ENCODE measurements around the gene GTF2F1. TPM values are rescaled to one million over a fixed set of nuclear protein-coding genes. Genes with fewer than 3 reads are reported as not detected.
"Not testable (repeated sequence)": the region's sequence is repeated elsewhere in the genome, so short reads cannot be mapped to it uniquely, and the experiment has no call there.

Gene GTF2F1
- total RNA-seq, 4 donors from 2014 or later, result 44.7 to 62.8 (median 51.4) TPM

GRCh38 chr19:6433663-6434062 is 40.7 kb upstream of the GTF2F1 start, which contains the start of gene SLC25A41:
TSS of gene SLC25A41 (minus strand) at chr19:6433763. CDS start at chr19:6433693, 70 bp downstream.
- Histone ChIP-seq H3K36me3 (peaks cover 0 to 24% of the 10 kb centered on the region in 2 donors), H3K4me3 (no peak within 1 kb of the TSS), H3K4me1 (no peaks in the 10 kb centered on the region), H3K27ac (no peak within 1 kb of the TSS), H3K27me3 (no peaks in the 10 kb centered on the region), H3K9me3 (no peaks in the 10 kb centered on the region)
- 86 to 91% methylated on average over 7 to 8 of the region's 10 CpGs for WGBS, 2 donors (ENCODE audit: low coverage in 1 of 2)
- TF ChIP-seq EP300 (IDR thresholded peaks at IDR 0.05) (no peak), POLR2A (IDR thresholded peaks at IDR 0.05) (no peak), POLR2AphosphoS5 (IDR thresholded peaks at IDR 0.05) (no peak), CTCF (IDR thresholded peaks at IDR 0.05) (no peak)
- no peak for ATAC-seq

GRCh38 chr19:6433165-6433564 is 40.2 kb upstream of the GTF2F1 start:
- H3K36me3 ChIP-seq, result peaks cover 0 to 24% of the 10 kb centered on the region in 2 donors
- ATAC-seq, result no peak
- TF ChIP-seq EP300 (IDR thresholded peaks at IDR 0.05) (no peak), POLR2AphosphoS5 (IDR thresholded peaks at IDR 0.05) (no peak), POLR2A (IDR thresholded peaks at IDR 0.05) (no peak), CTCF (IDR thresholded peaks at IDR 0.05) (no peak)
- WGBS, 2 donors (ENCODE audit: low coverage in 1 of 2), result 70 to 100% methylated on average over 1 to 2 of the region's 11 CpGs
- no peak overlapping the region for H3K4me3 ChIP-seq
- H3K27ac ChIP-seq, result no peak overlapping the region
- H3K27me3 ChIP-seq, result no peaks in the 10 kb centered on the region
- H3K9me3 ChIP-seq, result no peaks in the 10 kb centered on the region
- no peaks in the 10 kb centered on the region for H3K4me1 ChIP-seq

- 83 to 86% methylated on average over 6 to 7 of the region's 11 CpGs for WGBS, 2 donors (ENCODE audit: low coverage in 1 of 2)
- Histone ChIP-seq H3K4me3 (no peak overlapping the region), H3K9me3 (no peaks in the 10 kb centered on the region), H3K4me1 (no peaks in the 10 kb centered on the region), H3K27ac (no peak overlapping the region), H3K27me3 (no peaks in the 10 kb centered on the region), H3K36me3 (peaks cover 0 to 21% of the 10 kb centered on the region in 2 donors)
- TF ChIP-seq POLR2A (IDR thresholded peaks at IDR 0.05) (no peak), EP300 (IDR thresholded peaks at IDR 0.05) (no peak), CTCF (IDR thresholded peaks at IDR 0.05) (no peak), POLR2AphosphoS5 (IDR thresholded peaks at IDR 0.05) (no peak)
- no peak for ATAC-seq
These were observed 38.9 kb upstream of the GTF2F1 start for GRCh38 chr19:6431891-6432290.

- no peak for TF ChIP-seq POLR2AphosphoS5 (IDR thresholded peaks at IDR 0.05)
- TF ChIP-seq EP300 (IDR thresholded peaks at IDR 0.05), result no peak
- TF ChIP-seq CTCF (IDR thresholded peaks at IDR 0.05), result no peak
- TF ChIP-seq POLR2A (IDR thresholded peaks at IDR 0.05), result no peak
- 20 to 41% methylated on average over 4 to 7 of the region's 20 CpGs for WGBS, 2 donors (ENCODE audit: low coverage in 1 of 2)
These were observed 36.7 kb upstream of the GTF2F1 start for GRCh38 chr19:6429419-6430221.

GRCh38 chr19:6428692-6429418 is 35.9 kb upstream of the GTF2F1 start:
- H3K36me3 ChIP-seq, H3K9me3 ChIP-seq, H3K4me3 ChIP-seq, H3K27ac ChIP-seq, H3K27me3 ChIP-seq, ATAC-seq, H3K4me1 ChIP-seq: not testable (repeated sequence)
- 79 to 80% methylated on average over 2 of the region's 2 CpGs for WGBS, 2 donors (ENCODE audit: low coverage in 1 of 2)

More at GRCh38 chr19:6429419-6430221, 36.7 kb upstream of the GTF2F1 start:
- Histone ChIP-seq H3K27me3 (no peaks in the 10 kb centered on the region), H3K9me3 (no peaks in the 10 kb centered on the region), H3K36me3 (peaks cover 0 to 5% of the 10 kb centered on the region in 2 donors), H3K4me3 (no peak overlapping the region), H3K4me1 (peaks cover 0 to 7% (median 0%) of the 10 kb centered on the region in 3 donors), H3K27ac (no peak overlapping the region)
- no peak for ATAC-seq

Measured in gastroesophageal sphincter (tissue), 4 donors.